ENCODE measurements around the gene GRK4.

- TF ChIP-seq CTCF (IDR thresholded peaks at IDR 0.05) (no peak), POLR2A (IDR thresholded peaks at IDR 0.05) (no peak)
Observed at GRCh38 chr4:3022651-3023050, 59.3 kb downstream of the GRK4 start.
